Epithelial cell of esophagus (primary cell): ENCODE results near the gene C17orf107.
A peak's percentile ranks its signal among the peaks of the same experiment; 100 is the strongest.
"Not testable (repeated sequence)": the region's sequence is repeated elsewhere in the genome, so short reads cannot be mapped to it uniquely, and the experiment has no call there.

ENCODE experiments used
- DNase-seq: peaks from one replicate; pipeline ENCODE4 v3.0.0; 2010; ENCODE audit warnings: low read depth
- H3K4me3 ChIP-seq: 2 replicates; pipeline ENCODE4 v1.5.1; 2011; ENCODE audit warnings: mild to moderate bottlenecking, low read length, control low read depth
- CTCF ChIP-seq: IDR thresholded peaks from 2 replicates; pipeline ENCODE4 v1.5.1; 2011; ENCODE audit warnings: low read depth, mild to moderate bottlenecking, low read length, control low read depth, inconsistent platforms; ENCODE audit not compliant: insufficient read depth; ENCODE audit errors: missing control alignments

Gene C17orf107

GRCh38 chr17:4861052-4861451 lies 38.3 kb upstream of the C17orf107 start:
- DNase-seq: no peak
- TF ChIP-seq CTCF: no peak
- peak overlapping the region; percentile 99 for H3K4me3 ChIP-seq

GRCh38 chr17:4862720-4863119 lies 36.6 kb upstream of the C17orf107 start:
- peak overlapping the region; percentile 37 for H3K4me3 ChIP-seq
- DNase-seq: no peak
- TF ChIP-seq CTCF: no peak

GRCh38 chr17:4863321-4863720 lies 36.0 kb upstream of the C17orf107 start:
- H3K4me3 ChIP-seq: peak overlapping the region; percentile 37
- no peak for TF ChIP-seq CTCF
- no peak for DNase-seq

- not testable (repeated sequence) for H3K4me3 ChIP-seq, DNase-seq
These were observed 31.8 kb upstream of the C17orf107 start for GRCh38 chr17:4867535-4867934.

- not testable (repeated sequence) for DNase-seq, H3K4me3 ChIP-seq
These were observed 30.0 kb upstream of the C17orf107 start for GRCh38 chr17:4869058-4869998.

- no peak for TF ChIP-seq CTCF
- no peak overlapping the region for H3K4me3 ChIP-seq
- DNase-seq: no peak
These were observed 28.5 kb upstream of the C17orf107 start for GRCh38 chr17:4870855-4871254.

GRCh38 chr17:4872786-4873185 lies 26.6 kb upstream of the C17orf107 start:
- H3K4me3 ChIP-seq: no peak overlapping the region
- no peak for TF ChIP-seq CTCF
- DNase-seq: no peak

GRCh38 chr17:4877089-4877488 lies 22.2 kb upstream of the C17orf107 start:
- TF ChIP-seq CTCF: no peak
- no peak overlapping the region for H3K4me3 ChIP-seq
- DNase-seq: no peak
